WTC11 (cell line): ENCODE data around the gene IFITM2. TPM values are rescaled to one million over a fixed set of nuclear protein-coding genes. Genes with fewer than 3 reads are reported as not detected.

Experiments used
- ATAC-seq: fragments of 200-7000 bp; cut with Tn5 transposase; 2 replicates; pipeline ENCODE4 v1.10.0; 2021; ENCODE audit warnings: mild to moderate bottlenecking, moderate library complexity
- CTCF ChIA-PET: fragments of 300-600 bp; sonication (Branson Sonifier 250); formaldehyde crosslinking; loops from one replicate; lab custom pipeline; 2021; ENCODE audit warnings: antibody characterized with exemption; lab: Charles Lee
- POLR2A ChIA-PET: fragments of 350-600 bp; sonication (Branson Sonifier 250); formaldehyde crosslinking; loops from one replicate; lab custom pipeline; 2021; ENCODE audit warnings: antibody characterized with exemption; lab: Charles Lee
- DNase-seq: peaks from one replicate; pipeline ENCODE4 v3.0.0; 2021; ENCODE audit warnings: low spot score
- H3K27ac Mint-ChIP-seq: 2 replicates; pipeline ENCODE4 v1.8.0; 2021; ENCODE audit warnings: mixed read lengths
- H3K27me3 Mint-ChIP-seq: 2 replicates; pipeline ENCODE4 v1.8.0; 2021; ENCODE audit warnings: low read depth, mild to moderate bottlenecking, moderate library complexity, mixed read lengths
- H3K36me3 Mint-ChIP-seq: 2 replicates; pipeline ENCODE4 v1.8.0; 2021; ENCODE audit warnings: mixed read lengths
- H3K4me1 Mint-ChIP-seq: 2 replicates; pipeline ENCODE4 v1.8.0; 2022; ENCODE audit warnings: mixed read lengths
- H3K4me3 Mint-ChIP-seq: 2 replicates; pipeline ENCODE4 v1.8.0; 2021; ENCODE audit warnings: mild to moderate bottlenecking, moderate library complexity, mixed read lengths
- H3K9me3 Mint-ChIP-seq: 2 replicates; pipeline ENCODE4 v1.8.0; 2021; ENCODE audit warnings: mixed read lengths
- AR ChIP-seq: fragments of 250-450 bp; sonication (Bioruptor Pico); IDR thresholded peaks from 2 replicates; pipeline ENCODE4 v1.9.0; 2021; ENCODE audit warnings: mild to moderate bottlenecking
- ATF6 ChIP-seq: sonication (generic); formaldehyde crosslinking; IDR thresholded peaks from 2 replicates; pipeline ENCODE4 v1.8.1; 2023; ENCODE audit warnings: mild to moderate bottlenecking, missing genetic modification reagents
- ELF4 ChIP-seq: sonication (generic); formaldehyde crosslinking; IDR thresholded peaks from 2 replicates; pipeline ENCODE4 v1.8.1; 2022; ENCODE audit warnings: low read depth, mild to moderate bottlenecking, moderate library complexity, missing genetic modification reagents
- ESRRA ChIP-seq: sonication (generic); formaldehyde crosslinking; IDR thresholded peaks from 2 replicates; pipeline ENCODE4 v1.8.1; 2022; ENCODE audit warnings: mild to moderate bottlenecking, missing genetic modification reagents, borderline replicate concordance
- FOXP4 ChIP-seq: sonication (generic); formaldehyde crosslinking; IDR thresholded peaks from 2 replicates; pipeline ENCODE4 v1.8.0; 2022; ENCODE audit warnings: mild to moderate bottlenecking, missing genetic modification reagents
- HMGA2 ChIP-seq: fragments of 250-450 bp; sonication (Bioruptor Pico); IDR thresholded peaks from 2 replicates; pipeline ENCODE4 v1.4.0; 2021; ENCODE audit warnings: mild to moderate bottlenecking, moderate library complexity
- JUN ChIP-seq: sonication (generic); formaldehyde crosslinking; IDR thresholded peaks from 2 replicates; pipeline ENCODE4 v1.8.0; 2023; ENCODE audit warnings: mild to moderate bottlenecking, missing genetic modification reagents
- MXD4 ChIP-seq: fragments of 250-450 bp; sonication (Bioruptor Pico); IDR thresholded peaks from 2 replicates; pipeline ENCODE4 v1.8.0; 2021; ENCODE audit warnings: mild to moderate bottlenecking, moderate library complexity, borderline replicate concordance
- NFATC4 ChIP-seq: fragments of 250-450 bp; sonication (Bioruptor Pico); IDR thresholded peaks from 2 replicates; pipeline ENCODE4 v1.9.0; 2021; ENCODE audit warnings: mild to moderate bottlenecking
- NR2C2 ChIP-seq: sonication (generic); formaldehyde crosslinking; IDR thresholded peaks from 2 replicates; pipeline ENCODE4 v1.8.0; 2022; ENCODE audit warnings: mild to moderate bottlenecking, missing genetic modification reagents
- PRRX2 ChIP-seq: fragments of 250-450 bp; sonication (Bioruptor Pico); IDR thresholded peaks from 2 replicates; pipeline ENCODE4 v1.8.0; 2021; ENCODE audit warnings: mild to moderate bottlenecking
- TP53 ChIP-seq: sonication (generic); formaldehyde crosslinking; IDR thresholded peaks from 2 replicates; pipeline ENCODE4 v1.8.1; 2023; ENCODE audit warnings: mild to moderate bottlenecking, missing genetic modification reagents
- ZBTB43 ChIP-seq: sonication (generic); formaldehyde crosslinking; IDR thresholded peaks from 2 replicates; pipeline ENCODE4 v1.8.1; 2023; ENCODE audit warnings: mild to moderate bottlenecking, missing genetic modification reagents
- ZNF263 ChIP-seq: sonication (generic); formaldehyde crosslinking; IDR thresholded peaks from 2 replicates; pipeline ENCODE4 v1.8.1; 2022; ENCODE audit warnings: low read depth, mild to moderate bottlenecking, moderate library complexity, missing genetic modification reagents
- ZNF512 ChIP-seq: sonication (generic); formaldehyde crosslinking; IDR thresholded peaks from 2 replicates; pipeline ENCODE4 v1.8.1; 2022; ENCODE audit warnings: missing genetic modification reagents, borderline replicate concordance
- ZSCAN18 ChIP-seq: fragments of 250-450 bp; sonication (Bioruptor Pico); IDR thresholded peaks from 2 replicates; pipeline ENCODE4 v2.1.2; 2022; ENCODE audit warnings: mild to moderate bottlenecking, moderate library complexity
- total RNA-seq: library from RNA; stranded (reverse); gene quantifications from 3 replicates; pipeline ENCODE4 v1.2.3, GENCODE V29; 2021
- TF ChIP-seq, protein P1 (sequence below): sonication (generic); formaldehyde crosslinking; IDR thresholded peaks from 2 replicates; pipeline ENCODE4 v1.8.0; 2022; ENCODE audit warnings: mild to moderate bottlenecking, missing genetic modification reagents
- TF ChIP-seq, protein P2 (sequence below): sonication (generic); formaldehyde crosslinking; conservative IDR thresholded peaks from 2 replicates; pipeline ENCODE4 v1.8.1; 2022; ENCODE audit warnings: mild to moderate bottlenecking, missing genetic modification reagents
- TF ChIP-seq, protein P3 (sequence below): sonication (generic); formaldehyde crosslinking; IDR thresholded peaks from 2 replicates; pipeline ENCODE4 v1.8.0; 2023; ENCODE audit warnings: mild to moderate bottlenecking, missing genetic modification reagents

The IFITM2 gene
- total RNA-seq, 1 experiment from 2014 or later = 436 TPM

GRCh38 chr11:356610-357009 lies 49.0 kb downstream of the IFITM2 start:
- Mint-ChIP-seq H3K4me1 (peaks cover 27% of the 10 kb centered on the region), H3K27me3 (peaks cover 15% of the 10 kb centered on the region), H3K36me3 (peaks cover 11% of the 10 kb centered on the region), H3K27ac (no peak overlapping the region), H3K4me3 (no peak overlapping the region), H3K9me3 (peaks cover 25% of the 10 kb centered on the region)
- ChIA-PET CTCF (interaction anchor here (1.2 to 3.9 kb wide), 5 partner anchors 22 to 106 kb away, joined by 3 to 38 read pairs (median 9); partner anchors contain the start of gene IFITM2), POLR2A (interaction anchor here (0.9 to 2.2 kb wide), 4 partner anchors 23 to 148 kb away, joined by 3 to 10 read pairs (median 7); no protein-coding TSS in a partner anchor)
- ATAC-seq (no peak), DNase-seq (no peak)
- TF ChIP-seq ESRRA (CRISPR knock-in tag) (no peak), FOXP4 (CRISPR knock-in tag) (no peak), PRRX2 (CRISPR knock-in tag) (no peak), JUN (CRISPR knock-in tag) (no peak), MXD4 (CRISPR knock-in tag) (no peak), NFATC4 (CRISPR knock-in tag) (no peak), ELF4 (CRISPR knock-in tag) (no peak), HMGA2 (no peak)

DNA sequence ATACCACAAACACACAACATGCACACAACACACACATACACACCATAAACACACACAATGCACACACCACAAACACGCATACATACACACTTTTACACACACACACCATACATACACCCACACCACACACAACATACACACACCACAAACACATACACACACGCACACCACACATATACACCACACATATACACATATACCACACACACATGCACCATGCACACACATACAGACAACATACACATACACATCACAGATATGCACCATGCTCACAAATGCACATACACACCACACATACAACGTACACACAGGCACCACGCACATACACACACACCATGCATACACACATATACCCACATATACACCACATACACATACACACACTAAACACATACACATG lies 50.0 kb downstream of the IFITM2 start:
- ChIA-PET POLR2A (no interaction called here), CTCF (interaction anchor here (1.8 kb wide), 1 partner anchor 107 kb away, joined by 11 read pairs; no protein-coding TSS in a partner anchor)
- ATAC-seq (no peak), DNase-seq (no peak)
- Mint-ChIP-seq H3K9me3 (peaks cover 27% of the 10 kb centered on the region), H3K36me3 (peaks cover 13% of the 10 kb centered on the region), H3K4me3 (no peak overlapping the region), H3K4me1 (peaks cover 23% of the 10 kb centered on the region), H3K27me3 (peaks cover 16% of the 10 kb centered on the region), H3K27ac (no peak overlapping the region)
- no peak for TF ChIP-seq AR (CRISPR knock-in tag)
- TF ChIP-seq, protein P1, sequence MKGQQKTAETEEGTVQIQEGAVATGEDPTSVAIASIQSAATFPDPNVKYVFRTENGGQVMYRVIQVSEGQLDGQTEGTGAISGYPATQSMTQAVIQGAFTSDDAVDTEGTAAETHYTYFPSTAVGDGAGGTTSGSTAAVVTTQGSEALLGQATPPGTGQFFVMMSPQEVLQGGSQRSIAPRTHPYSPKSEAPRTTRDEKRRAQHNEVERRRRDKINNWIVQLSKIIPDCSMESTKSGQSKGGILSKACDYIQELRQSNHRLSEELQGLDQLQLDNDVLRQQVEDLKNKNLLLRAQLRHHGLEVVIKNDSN (CRISPR knock-in tag) = no peak
- TF ChIP-seq, protein P2, sequence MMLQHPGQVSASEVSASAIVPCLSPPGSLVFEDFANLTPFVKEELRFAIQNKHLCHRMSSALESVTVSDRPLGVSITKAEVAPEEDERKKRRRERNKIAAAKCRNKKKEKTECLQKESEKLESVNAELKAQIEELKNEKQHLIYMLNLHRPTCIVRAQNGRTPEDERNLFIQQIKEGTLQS (CRISPR knock-in tag) = no peak
- TF ChIP-seq, protein P3, sequence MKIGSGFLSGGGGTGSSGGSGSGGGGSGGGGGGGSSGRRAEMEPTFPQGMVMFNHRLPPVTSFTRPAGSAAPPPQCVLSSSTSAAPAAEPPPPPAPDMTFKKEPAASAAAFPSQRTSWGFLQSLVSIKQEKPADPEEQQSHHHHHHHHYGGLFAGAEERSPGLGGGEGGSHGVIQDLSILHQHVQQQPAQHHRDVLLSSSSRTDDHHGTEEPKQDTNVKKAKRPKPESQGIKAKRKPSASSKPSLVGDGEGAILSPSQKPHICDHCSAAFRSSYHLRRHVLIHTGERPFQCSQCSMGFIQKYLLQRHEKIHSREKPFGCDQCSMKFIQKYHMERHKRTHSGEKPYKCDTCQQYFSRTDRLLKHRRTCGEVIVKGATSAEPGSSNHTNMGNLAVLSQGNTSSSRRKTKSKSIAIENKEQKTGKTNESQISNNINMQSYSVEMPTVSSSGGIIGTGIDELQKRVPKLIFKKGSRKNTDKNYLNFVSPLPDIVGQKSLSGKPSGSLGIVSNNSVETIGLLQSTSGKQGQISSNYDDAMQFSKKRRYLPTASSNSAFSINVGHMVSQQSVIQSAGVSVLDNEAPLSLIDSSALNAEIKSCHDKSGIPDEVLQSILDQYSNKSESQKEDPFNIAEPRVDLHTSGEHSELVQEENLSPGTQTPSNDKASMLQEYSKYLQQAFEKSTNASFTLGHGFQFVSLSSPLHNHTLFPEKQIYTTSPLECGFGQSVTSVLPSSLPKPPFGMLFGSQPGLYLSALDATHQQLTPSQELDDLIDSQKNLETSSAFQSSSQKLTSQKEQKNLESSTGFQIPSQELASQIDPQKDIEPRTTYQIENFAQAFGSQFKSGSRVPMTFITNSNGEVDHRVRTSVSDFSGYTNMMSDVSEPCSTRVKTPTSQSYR (CRISPR knock-in tag) = no peak
- TF ChIP-seq ATF6 (CRISPR knock-in tag) = no peak
- TF ChIP-seq TP53 (CRISPR knock-in tag) = no peak
- no peak for TF ChIP-seq ZSCAN18 (CRISPR knock-in tag)
- no peak for TF ChIP-seq MXD4 (CRISPR knock-in tag)
- no peak for TF ChIP-seq ZNF512 (CRISPR knock-in tag)
- TF ChIP-seq ZBTB43 (CRISPR knock-in tag) = no peak
- TF ChIP-seq NR2C2 = no peak
- no peak for TF ChIP-seq ZNF263
